Measurements from ENCODE around the gene TAF4.

- TF ChIP-seq CTCF (IDR thresholded peaks at IDR 0.05) (no peak), POLR2A (IDR thresholded peaks at IDR 0.05) (no peak)
These were observed 12.7 kb downstream of the TAF4 start for GRCh38 chr20:62052842-62053464.

Data from thyroid gland (tissue), 4 donors.